ENCODE measurements around the gene ICAM1.
"Not testable (repeated sequence)": the region's sequence is repeated elsewhere in the genome, so short reads cannot be mapped to it uniquely, and the experiment has no call there.

ICAM1 gene

GRCh38 chr19:10270616-10271394 lies at the start of gene ICAM1:
Gene ICAM1 (plus strand): TSS chr19:10271120. CDS start chr19:10271160, 40 bp downstream.
- H3K27ac ChIP-seq, result peak within 1 kb of the TSS; percentile 28 to 97 (median 88)
- H3K4me3 ChIP-seq, result peak within 1 kb of the TSS; percentile 24 to 56 (median 42)

- Histone ChIP-seq H3K27ac (peak overlapping the region in 2 of 21 experiments; percentile 17 to 47), H3K4me3 (no peak overlapping the region)
Measured at GRCh38 chr19:10222201-10222890, 48.6 kb upstream of the ICAM1 start.

GRCh38 chr19:10223488-10224213 lies 47.3 kb upstream of the ICAM1 start:
- H3K27ac ChIP-seq, result no peak overlapping the region
- H3K4me3 ChIP-seq, result no peak overlapping the region

GRCh38 chr19:10224337-10224736 lies 46.6 kb upstream of the ICAM1 start:
- Histone ChIP-seq H3K27ac (no peak overlapping the region), H3K4me3 (no peak overlapping the region)

- Histone ChIP-seq H3K4me3 (no peak overlapping the region), H3K27ac (peak overlapping the region in 14 of 21 experiments; percentile 5 to 86 (median 54))
Measured at GRCh38 chr19:10226021-10226375, 44.9 kb upstream of the ICAM1 start.

- Histone ChIP-seq H3K4me3 (no peak overlapping the region), H3K27ac (peak overlapping the region in 19 of 21 experiments; percentile 14 to 86 (median 55))
Measured at GRCh38 chr19:10226376-10227025, 44.4 kb upstream of the ICAM1 start.

- no peak overlapping the region for H3K4me3 ChIP-seq
- H3K27ac ChIP-seq, result peak overlapping the region in 19 of 21 experiments; percentile 14 to 86 (median 55)
Measured at GRCh38 chr19:10227026-10227971, 43.6 kb upstream of the ICAM1 start.

- Histone ChIP-seq H3K27ac (peak overlapping the region in 13 of 21 experiments; percentile 27 to 98 (median 94)), H3K4me3 (no peak overlapping the region)
Measured at GRCh38 chr19:10228393-10228792, 42.5 kb upstream of the ICAM1 start.

GRCh38 chr19:10228920-10229319 lies 42.0 kb upstream of the ICAM1 start:
- Histone ChIP-seq H3K27ac (peak overlapping the region in 13 of 21 experiments; percentile 27 to 98 (median 94)), H3K4me3 (no peak overlapping the region)

GRCh38 chr19:10230173-10230860 lies 40.6 kb upstream of the ICAM1 start:
- Histone ChIP-seq H3K4me3 (peak overlapping the region; percentile 67 to 93 (median 79)), H3K27ac (peak overlapping the region; percentile 82 to 98 (median 94))

GRCh38 chr19:10230861-10231611 lies 39.9 kb upstream of the ICAM1 start, which contains the start of gene S1PR2:
Gene S1PR2 (minus strand): TSS chr19:10231331. CDS start chr19:10224905, 6,426 bp downstream.
- Histone ChIP-seq H3K4me3 (peak within 1 kb of the TSS; percentile 67 to 93 (median 79)), H3K27ac (peak within 1 kb of the TSS; percentile 82 to 98 (median 94))

GRCh38 chr19:10231612-10232228 lies 39.2 kb upstream of the ICAM1 start:
- Histone ChIP-seq H3K27ac (peak overlapping the region in 19 of 21 experiments; percentile 82 to 98 (median 94)), H3K4me3 (peak overlapping the region; percentile 67 to 93 (median 79))

- no peak overlapping the region for H3K4me3 ChIP-seq
- no peak overlapping the region for H3K27ac ChIP-seq
Measured at GRCh38 chr19:10233946-10234345, 37.0 kb upstream of the ICAM1 start.

- H3K27ac ChIP-seq, result peak overlapping the region in 3 of 21 experiments; percentile 88 to 93 (median 92)
- H3K4me3 ChIP-seq, result no peak overlapping the region
Measured at GRCh38 chr19:10235003-10235402, 35.9 kb upstream of the ICAM1 start.

- peak overlapping the region in 16 of 21 experiments; percentile 37 to 93 (median 72) for H3K27ac ChIP-seq
- H3K4me3 ChIP-seq, result not testable (repeated sequence)
Measured at GRCh38 chr19:10235409-10235808, 35.5 kb upstream of the ICAM1 start.

- Histone ChIP-seq H3K4me3 (no peak overlapping the region), H3K27ac (peak overlapping the region in 12 of 21 experiments; percentile 21 to 71 (median 47))
Measured at GRCh38 chr19:10237702-10238101, 33.2 kb upstream of the ICAM1 start.

All from skin epidermis (tissue), 12 donors.